NCI-H2171 (cell line): ENCODE results near the gene ZNF32.

Experiments used
- DNase-seq: peaks from one replicate; lab custom pipeline; 2025; lab: John Stamatoyannopoulos, UW

Gene ZNF32, protein sequence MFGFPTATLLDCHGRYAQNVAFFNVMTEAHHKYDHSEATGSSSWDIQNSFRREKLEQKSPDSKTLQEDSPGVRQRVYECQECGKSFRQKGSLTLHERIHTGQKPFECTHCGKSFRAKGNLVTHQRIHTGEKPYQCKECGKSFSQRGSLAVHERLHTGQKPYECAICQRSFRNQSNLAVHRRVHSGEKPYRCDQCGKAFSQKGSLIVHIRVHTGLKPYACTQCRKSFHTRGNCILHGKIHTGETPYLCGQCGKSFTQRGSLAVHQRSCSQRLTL

DNA sequence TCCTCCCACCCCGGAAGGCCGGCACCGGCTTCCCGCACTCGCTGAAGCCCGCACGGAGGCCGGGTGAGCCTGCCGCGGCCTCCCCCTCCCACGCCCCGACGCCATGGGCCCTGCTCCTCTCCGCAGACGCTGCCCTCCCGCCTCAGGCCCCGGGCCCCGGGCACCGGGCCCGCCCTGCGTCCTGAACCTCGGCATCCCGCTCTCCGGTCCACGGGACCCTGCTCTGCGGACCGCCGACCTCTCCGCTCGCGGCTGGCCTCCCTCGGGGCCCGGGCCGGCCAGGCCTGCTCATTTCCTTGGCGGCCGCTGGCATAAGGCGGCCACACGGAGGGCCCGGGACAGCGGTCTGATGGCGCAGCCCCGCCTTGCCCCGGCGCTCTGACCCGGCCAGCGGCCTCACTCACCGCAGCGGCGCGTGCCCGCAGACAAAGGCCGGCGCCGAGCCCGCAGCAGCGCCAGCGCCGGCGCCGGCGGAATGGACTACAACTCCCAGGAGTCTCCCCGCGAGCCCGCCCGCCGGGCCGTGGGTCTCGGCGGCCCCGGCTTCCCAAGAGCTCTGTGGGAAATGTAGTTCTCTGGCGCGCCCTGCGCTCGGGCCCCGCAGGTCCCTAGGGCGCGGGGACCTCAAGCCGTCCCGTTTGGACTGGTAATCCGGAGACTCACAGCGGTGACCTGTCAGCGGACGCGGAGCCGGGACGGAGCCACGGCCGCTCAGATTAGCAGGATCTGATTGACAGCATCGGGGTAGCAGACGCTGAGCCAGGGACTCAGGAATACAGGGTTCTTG, at the start of gene ZNF32:
ZNF32 (minus strand) TSS at position 484 of the 787 bp plus-strand sequence. CDS start 2,748 bp downstream, outside the sequence.
- peak; percentile 69 for DNase-seq

DNA sequence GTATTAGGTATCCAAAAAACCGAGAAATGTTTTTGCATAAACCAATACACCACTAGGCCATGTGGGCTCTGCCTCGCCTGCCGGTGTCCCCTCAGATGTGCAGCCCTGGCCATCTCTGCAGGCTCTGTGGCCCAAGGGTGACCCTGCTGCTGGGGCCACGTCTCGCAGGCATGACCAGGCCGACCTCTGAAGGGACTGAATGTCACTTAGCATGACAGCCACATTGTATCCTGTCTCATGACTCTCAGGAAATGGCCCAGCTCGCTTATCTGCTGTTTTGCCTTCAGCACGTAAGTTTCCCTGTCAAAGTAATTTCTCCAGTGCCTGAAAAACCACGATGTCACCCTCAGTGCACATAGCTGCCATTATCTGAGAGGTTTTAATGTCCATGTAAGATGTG, 49.5 kb upstream of the ZNF32 start:
- DNase-seq, result no peak

DNA sequence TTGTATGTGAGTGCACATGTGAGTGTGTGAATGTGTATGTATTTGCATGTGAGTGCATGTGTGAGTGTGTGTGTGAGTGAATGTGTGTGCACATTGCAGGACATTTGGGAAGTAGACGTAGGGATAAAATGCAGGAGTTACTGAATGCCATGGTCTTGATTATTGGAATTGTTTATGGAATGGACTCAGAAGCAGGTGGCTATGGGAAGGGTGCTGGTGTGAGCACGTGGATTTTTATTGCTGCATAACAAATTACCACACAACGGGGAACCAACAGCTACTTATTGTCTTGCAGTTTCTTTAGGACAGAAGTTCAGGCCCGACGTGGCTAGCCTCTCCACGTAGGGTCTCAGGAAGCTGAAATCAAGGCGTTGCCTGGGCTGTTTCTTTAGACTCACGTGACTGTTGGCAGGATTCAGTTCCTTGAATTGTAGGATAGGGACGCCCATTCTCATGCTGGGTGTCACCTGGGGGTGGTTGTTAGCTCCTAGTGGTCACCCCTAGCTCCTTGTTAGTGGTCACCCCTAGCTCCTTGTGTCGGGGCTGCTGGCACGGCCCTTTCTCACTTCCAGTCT, 48.3 kb upstream of the ZNF32 start:
- no peak for DNase-seq

DNA sequence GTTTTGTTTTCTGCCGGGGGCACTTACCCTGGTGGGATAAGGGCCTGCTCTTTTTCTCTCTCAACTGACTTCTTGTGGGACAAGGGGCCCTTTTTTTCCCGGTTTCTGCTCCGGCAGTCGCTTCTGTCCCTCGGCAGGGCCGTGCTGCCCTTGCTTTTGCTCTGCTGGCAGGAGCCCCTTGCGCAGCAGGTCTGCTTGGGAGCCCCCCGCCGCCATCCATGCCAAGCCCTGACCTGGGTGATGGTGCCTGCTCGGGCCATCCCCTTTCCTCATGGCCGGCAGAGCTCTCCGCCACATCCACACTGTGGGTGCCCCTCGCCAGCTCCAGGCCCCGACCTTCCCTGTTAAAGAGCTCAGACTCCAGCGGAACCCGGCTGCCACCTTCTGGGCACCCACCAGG, 47.0 kb upstream of the ZNF32 start:
- no peak for DNase-seq

DNA sequence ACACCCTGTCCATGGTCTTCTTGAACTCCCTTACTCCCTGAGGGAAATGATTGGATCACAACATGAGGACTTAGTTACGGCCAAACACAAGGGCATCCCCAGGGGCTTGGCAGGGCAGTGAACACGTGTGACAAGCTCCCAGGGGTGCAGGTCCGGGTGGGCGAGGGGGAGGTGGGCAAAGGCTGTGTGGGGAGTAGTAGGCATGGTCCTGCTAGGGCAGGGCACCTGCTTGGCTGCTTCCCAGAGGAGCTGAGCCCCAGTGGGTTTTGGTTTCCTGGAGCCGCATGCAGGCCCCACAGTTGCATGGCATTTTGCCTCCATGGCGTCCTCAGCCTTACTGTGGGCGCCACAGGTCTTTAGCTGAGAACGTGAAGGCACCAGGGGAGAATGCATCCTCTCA, 46.6 kb upstream of the ZNF32 start:
- no peak for DNase-seq

DNA sequence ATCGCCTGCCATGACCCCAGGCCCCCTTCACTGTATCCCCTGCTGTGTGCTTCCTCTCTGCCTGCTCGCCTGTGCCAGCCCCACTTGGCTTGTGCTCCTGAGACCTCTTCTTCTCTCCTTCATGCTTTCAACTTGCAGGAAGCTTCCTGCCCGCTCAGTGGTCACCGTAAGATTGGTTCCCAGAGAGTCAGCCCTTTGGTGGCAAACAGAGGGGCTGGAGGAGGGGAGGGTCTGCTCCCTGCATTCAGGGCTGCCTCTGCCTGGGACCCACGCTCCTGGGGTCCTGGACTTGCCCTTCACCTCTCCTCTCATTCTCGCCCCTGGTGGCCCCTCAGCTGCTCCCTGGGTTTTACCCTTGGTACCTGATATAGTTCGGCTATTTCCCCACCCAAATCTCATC, 45.8 kb upstream of the ZNF32 start:
- no peak for DNase-seq

DNA sequence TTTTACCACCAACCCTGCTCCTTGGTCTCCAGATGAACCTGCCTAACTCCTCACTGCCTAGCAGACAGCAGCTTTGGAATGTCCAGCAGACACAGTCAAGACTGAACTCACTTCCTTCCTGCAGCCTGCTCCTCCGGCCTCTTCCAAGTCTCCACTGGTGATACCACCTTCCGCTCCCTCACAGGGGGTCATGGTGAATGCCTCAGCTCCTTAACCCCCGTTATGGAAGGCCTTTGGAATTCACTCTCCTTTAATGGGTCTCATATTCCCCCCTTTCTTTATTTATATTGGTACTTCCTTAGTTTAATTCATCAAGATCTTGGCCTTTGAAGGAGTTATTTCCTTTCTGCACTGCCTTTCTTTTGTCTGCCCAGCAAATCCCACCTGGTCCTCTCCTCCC, 44.9 kb upstream of the ZNF32 start:
- no peak for DNase-seq

DNA sequence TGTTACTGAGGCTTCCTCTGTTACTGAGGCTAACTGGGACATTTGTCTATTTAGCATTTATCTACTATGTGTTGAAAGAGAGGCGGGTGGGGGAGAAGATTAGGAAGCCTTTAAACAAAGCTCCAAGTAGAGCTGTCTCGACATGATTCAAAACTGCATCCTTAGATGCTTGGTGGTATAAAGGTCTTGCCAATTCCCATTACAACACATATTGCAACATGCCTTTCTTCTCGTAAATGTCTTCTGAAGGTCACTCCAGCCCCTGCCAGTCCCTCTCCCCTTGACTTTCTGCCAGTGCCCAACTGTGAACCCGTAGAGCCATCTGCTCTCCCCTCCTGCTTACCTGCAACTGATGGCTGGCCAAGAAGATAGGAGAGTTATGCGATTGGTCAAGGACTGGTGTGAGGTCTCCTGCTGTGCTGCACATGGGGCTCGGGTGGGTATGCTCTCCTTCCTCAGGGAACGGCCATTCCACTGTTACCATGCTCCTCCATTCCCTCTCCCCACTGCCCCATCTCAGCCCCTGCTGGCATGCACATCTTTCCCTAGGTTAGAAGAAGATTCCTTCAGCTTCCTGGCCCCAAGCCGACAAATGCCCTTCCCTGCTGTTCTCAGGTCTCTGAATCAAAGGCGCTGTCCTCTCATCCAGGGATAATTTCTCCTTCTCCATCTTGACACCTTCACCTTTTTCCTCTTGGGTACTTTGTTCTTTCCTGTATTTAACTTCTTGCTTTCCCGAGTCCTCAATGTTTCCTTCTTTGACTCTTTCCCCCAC, 43.6 kb upstream of the ZNF32 start:
- DNase-seq, result no peak

DNA sequence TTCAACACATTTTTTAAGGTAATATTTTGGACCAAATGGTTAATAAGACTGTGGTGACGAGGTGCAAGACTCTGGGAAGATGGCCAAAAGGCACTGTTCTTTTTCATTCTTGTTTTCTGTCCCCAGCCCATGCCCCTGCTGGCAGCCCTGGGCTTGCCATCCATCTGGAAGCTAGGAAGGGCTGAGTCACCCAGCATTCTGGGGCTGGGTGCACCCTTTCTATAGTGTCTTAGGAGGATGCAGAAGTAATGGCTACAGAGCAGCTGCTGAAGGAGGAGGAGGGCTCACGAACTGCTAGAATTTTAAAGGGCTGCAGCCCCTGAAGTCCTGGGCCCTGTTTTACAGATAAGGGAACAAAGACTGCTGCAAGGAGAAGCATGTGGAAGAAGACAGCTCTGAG, 42.8 kb upstream of the ZNF32 start:
- no peak for DNase-seq

DNA sequence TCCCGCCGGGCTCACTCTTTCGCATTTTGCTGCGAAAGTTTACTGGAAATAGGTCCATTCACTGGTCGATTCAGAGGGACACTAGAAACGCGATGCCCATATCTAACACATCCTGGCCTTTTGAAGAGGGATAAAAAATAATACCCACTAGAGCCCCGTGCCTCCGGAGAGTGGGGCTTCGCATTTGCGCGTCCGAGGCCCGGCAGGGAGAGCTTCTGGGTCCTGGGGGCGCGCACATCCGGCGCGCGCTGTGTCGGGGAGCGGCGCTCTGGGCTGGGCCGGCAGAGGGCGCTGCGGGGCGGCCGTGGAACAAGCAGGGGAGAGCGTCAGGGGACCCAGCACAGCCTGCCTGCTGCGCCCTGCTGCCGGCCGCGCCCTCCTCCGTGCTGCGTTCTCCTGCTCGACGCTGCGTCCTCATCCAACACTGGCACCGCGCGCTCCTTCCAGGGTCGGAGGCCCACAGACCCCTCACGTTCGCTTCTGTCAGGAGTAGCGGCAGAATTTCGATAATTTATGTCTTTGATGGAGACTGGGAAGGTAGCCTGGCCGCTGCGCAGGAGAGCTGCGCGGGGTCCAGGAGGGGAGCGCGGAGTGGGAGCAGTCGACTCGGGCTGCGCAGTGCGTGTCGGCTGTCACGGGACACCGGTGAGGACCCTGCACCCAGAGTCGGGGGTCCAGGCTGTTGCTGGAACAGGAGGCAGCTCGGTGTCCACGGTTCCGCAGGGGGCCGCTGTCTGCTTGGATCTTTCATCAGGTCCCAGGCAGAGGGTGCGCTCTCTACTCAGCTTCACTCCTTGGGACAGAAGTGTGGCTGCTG, 41.5 kb upstream of the ZNF32 start:
- DNase-seq, result no peak

DNA sequence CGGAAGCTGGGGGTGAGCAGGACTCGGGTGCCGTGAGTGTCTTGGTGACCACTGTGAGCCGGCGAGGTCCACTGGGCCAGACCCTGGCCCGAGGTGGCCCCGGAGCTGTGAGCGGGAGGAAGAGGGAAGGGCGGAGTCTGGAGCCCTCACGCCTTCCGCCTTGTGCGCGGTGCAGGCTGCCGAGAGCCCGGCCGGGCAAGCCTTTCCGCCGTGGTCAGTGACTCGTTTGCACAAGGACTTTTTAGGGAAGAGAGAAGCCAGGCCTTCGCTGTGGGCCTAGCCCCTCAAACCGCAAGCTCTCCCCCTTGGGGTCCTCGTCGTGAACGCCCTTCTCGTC, 40.9 kb upstream of the ZNF32 start:
- no peak for DNase-seq

DNA sequence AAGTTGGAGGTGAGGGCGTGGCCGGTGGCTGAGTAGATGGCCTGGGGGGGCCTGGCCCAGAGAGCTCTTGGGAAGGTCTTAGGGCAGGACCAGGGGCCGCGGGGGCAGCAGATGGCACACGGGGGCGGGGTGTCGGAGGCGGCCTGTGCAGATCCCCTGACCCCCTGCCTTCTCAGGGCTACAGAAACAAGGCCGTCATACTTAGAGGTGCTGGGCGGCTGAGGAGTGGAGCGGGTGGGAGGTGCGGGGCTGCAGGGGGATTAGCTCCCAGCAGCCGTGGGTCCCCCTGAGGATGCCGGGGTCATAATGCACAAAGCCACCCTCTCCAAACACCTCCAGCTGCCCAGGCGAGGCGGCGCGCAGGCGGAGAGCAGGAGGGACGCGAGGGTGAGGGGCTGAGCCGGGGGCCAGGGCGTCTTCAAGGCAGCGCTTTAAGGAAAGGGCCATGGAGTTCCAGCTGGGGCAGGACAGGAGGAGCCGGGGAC, 40.4 kb upstream of the ZNF32 start:
- DNase-seq, result no peak

DNA sequence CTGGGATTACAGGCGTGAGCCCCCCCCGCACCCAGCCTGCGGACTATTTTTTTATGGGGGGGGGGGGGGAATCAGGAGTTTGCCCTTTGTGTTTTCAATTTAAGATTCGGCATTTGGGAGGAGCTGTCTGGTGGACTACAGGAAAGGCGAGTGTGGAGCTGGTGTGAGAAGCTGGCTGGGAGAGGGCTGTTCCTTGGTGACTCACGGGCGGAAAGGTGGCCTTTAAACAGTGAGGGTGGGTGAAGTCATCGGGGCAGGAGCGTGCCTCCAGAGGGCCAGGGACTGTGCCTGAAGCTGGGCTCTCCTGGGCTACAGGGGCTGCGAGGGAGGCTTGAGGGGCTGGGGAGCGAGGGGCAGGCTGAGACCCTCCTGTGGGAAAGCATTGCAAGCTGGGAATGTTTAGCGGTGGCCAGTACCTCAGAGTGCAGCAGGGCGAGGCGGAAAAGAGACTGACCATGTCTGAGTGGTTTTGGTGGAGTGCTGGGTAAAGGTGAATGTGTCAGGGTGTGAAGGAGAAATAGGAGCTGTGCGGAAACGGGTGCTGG, 39.7 kb upstream of the ZNF32 start:
- no peak for DNase-seq

DNA sequence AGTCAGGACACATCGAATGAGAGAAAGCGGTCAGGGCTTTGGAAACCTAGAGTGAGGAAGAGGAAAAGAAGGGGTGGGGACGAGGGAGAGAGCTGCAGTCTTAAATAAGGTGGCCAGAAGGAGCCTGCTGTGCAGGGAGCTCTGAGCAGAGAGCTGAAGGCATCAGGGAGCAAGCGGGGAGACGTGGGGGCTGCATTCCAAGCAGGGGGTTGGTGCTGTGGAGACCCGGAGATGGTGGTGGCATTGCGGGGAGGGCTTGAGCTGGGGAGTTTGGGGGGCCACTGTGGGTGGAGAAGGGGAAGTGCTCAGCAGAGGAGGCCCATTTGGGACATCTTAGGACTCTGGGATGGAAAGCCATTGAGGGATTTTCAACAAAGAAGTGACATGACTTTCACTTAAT, 38.7 kb upstream of the ZNF32 start:
- no peak for DNase-seq

DNA sequence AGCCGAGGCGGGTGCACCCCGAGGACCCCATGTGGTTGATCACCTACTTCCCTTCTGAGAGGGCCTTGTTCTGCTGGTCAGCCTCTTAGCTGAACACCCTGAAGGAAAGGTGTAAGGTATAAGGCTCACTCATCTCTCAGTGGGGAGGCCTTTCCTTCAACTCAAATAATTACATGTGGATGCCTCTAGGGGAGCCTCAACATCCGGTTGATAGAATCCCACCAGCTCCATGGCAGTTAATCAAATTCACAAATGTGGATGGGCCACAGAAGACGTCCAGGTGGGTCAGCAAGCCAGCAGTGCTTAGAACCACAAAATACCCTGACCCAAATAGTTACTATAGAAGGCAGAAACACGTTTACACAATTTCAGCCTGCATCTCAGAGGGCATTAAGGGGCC, 37.7 kb upstream of the ZNF32 start:
- no peak for DNase-seq

DNA sequence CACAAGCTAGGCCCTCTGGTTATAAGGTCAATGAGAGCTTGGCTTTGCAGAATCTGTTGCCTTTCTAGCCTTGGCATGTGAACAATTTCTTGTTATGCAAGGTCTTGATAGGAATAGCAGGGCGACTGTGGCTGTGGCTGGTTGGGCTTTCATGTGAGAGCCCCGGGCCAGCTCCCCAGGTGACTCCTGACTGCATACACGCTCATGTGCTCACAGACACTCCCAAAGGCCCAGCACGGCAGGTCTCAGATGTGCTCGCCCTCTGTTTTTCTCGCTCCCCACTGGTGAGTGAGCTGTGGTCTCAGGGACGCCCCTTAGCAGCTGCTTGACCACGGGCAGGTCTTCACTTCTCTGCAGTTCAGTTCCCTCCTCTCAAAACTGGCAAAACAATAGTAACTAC, 37.1 kb upstream of the ZNF32 start:
- no peak for DNase-seq

DNA sequence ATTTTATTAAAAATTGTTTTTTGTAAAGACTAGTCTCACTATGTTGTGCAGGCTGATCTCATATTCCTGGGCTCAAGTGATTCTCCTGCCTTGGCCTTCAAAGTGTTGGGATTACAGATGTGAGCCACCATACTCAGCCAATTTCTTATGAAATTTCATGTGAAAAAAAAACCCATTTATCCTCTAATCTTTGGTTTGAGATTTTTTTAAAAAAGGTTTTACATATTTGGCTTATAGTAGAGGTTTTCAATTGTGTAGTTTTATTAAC, 35.5 kb upstream of the ZNF32 start:
- DNase-seq, result no peak

DNA sequence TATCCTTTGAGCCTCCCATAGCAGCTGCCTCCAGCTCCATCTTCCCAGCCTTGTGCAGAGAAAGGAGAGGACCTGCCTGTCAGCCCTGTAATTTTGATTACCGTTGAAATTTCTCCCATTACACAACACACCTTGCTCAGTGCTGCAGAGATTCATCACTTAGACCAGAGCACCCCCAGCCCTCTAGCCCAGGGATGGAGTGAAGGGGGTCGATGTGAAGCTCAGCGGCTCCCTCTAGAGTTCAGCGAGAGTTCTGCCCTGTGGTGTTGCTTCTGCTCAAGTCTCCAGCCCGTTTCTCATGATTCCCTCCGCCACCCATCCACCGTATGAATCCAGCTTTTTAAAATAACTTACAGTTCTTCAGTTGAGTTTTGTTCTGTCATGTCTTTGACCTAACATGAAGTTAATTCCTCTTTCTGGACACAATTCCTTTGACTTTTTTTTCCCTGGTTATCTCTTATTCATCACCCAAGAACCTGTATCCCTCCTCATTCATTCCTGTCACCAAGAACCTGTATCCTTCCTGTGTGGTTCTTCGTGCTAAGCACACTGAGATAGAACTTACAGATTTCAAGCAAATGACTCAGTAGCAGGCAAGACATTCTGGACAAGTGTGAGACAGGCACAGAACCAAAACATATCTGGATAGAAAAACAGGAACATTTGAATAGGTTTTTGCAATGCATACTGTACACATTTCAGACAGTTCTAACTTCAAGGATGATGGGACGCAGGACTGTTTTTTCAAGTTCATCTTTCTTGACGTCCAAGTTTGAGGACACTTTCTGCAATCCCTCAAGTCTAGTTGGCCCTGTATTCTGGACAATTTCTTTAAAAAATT, 35.0 kb upstream of the ZNF32 start:
- no peak for DNase-seq

DNA sequence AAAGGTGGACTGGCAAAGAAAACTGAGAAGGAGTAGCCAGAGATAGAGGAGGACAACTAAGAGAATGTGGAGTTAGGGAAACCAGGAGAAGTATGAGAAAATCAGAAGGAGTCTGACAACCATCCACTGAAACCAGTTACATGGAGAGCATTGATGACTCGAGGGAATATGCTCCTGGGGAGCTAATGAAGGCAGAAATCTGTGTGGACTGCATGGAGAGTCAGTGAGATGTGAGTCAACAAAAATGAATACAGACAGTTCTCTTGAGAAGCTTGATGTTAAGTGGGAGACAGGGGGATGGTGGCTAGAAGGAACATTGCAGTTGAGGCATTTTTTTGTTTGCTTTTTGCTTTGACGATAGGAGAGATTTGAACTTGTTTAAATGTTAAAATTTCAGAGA, 34.3 kb upstream of the ZNF32 start:
- no peak for DNase-seq

DNA sequence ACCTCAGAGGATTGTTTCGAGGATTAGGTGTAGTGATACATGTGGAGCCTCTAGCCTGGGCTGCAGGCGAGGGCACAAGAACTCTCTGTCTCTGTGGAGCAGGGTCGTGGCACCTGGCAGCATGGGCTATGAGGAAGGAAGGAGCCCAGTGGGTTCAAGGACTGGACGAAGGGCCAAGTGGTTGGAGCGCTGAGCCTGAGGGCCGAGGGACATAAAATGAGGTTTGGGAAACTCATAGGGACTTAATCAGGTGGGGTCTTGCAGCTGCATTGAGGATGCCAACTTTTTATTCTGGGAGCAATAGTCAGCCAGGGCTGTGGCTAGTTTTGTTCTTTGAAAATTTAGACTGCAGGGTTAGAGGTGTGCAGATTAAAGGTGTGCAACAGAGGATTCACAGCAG, 33.0 kb upstream of the ZNF32 start:
- no peak for DNase-seq

DNA sequence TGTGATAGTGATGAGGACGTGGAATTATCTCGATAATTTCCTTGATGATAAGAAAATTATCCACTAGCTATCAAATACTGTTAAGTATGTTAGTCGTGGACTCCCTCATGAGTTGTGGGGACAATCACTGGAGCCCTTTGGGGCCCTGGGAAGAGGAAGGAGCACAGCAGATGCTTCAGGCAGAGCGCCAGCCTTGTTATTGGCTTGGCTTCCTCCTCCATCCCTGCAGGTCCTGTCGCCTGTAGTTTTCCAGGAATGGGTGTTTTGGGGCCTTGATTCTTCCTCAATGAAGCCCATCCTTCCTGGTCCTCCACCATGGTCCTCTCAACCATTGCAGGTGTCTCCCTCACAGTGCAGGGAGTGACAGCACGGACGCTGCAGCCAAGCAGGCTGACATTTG, 32.5 kb upstream of the ZNF32 start:
- DNase-seq, result no peak
